Measurements from ENCODE around the gene SEH1L.
"Not testable (repeated sequence)": the region's sequence is repeated elsewhere in the genome, so short reads cannot be mapped to it uniquely, and the experiment has no call there.

SEH1L gene

DNA sequence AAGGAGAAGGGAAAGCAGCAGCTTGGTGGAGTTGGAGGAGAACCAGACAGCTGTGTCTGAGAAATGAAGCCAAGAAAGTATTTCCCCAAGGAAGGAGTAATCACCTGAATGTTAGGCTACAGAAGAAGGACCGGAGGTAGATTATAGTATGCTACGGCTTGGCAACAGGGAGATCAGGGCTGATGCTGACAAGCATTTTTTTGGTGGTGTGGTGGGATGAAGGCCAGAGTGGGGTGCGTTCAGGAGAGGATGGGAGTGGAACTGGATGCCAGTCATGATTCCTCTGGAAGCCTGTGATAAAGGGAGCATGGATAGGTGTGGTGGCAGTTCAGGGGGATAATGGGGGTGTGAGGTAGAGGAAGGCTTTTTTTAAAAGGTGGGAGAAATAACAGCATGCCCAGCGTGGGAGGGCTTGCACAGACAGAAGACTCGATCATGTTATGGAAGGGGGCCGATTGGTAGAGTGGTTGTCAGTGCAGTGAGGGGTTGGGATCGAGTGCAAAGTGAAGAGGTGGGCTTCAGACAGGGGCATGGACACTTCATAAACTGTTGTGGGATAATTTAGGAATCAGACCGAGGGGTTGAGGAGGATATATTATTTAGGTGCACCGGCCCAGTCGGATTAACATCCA is 49.0 kb downstream of the SEH1L start:
- no peak overlapping the region; the same call in 1 of the 2 replicates for H3K4me3 ChIP-seq (ENCODE audit: low read length)
- TF ChIP-seq ZNF274 (IDR thresholded peaks at IDR 0.05; ENCODE audit: low read depth, low read length): no peak

GRCh38 chr18:12997330-12997729 is 49.5 kb downstream of the SEH1L start:
- not testable (repeated sequence) for H3K4me3 ChIP-seq (ENCODE audit: low read length)

DNA sequence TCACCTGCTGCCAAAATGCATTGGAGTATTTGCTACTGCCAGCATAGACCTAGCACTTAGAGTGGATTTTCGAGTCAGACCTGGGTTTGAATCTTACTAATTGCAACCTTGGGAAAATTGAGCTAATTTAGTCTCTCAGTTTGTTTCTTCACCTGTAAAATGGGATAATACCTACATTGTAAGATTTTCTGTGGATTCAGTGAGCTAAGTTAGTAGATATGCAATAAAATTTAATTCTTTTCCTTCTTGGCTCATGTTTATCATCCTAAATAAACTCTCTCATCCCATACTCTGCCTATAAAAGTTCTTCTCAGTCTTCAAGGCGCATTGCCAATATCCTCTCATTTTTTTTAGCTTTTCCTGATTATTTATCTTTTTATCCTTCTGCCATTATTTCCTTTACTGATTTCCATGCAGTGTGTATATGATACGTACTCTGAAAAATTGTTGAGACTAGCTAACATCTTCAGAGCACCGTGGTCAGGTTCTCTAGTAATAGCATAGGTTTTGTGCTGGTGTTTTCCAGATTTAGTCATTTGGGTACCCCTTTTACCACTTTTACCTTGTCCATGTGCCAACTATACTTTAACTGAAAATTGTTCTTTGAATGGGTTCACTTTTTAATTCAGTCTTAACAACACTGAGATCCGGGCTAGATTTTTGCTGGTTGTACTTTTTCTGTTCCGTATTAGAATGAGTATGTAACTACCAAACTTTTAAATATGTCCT is 50.7 kb downstream of the SEH1L start:
- no peak for TF ChIP-seq ZNF274 (IDR thresholded peaks at IDR 0.05; ENCODE audit: low read depth, low read length)
- H3K4me3 ChIP-seq (ENCODE audit: low read length): no peak overlapping the region; the same call in 1 of the 2 replicates

GRCh38 chr18:13003466-13003896 is 55.7 kb downstream of the SEH1L start:
- no peak for TF ChIP-seq ZNF274 (IDR thresholded peaks at IDR 0.05; ENCODE audit: low read depth, low read length)
- no peak overlapping the region for H3K4me3 ChIP-seq (ENCODE audit: low read length)

- no peak overlapping the region for H3K4me3 ChIP-seq (ENCODE audit: low read length)
- TF ChIP-seq ZNF274 (IDR thresholded peaks at IDR 0.05; ENCODE audit: low read depth, low read length): no peak
These were observed 56.6 kb downstream of the SEH1L start for GRCh38 chr18:13004396-13004795.

- no peak overlapping the region for H3K4me3 ChIP-seq (ENCODE audit: low read length)
- no peak for TF ChIP-seq ZNF274 (IDR thresholded peaks at IDR 0.05; ENCODE audit: low read depth, low read length)
These were observed 57.5 kb downstream of the SEH1L start for GRCh38 chr18:13005289-13005688.

- no peak overlapping the region for H3K4me3 ChIP-seq (ENCODE audit: low read length)
- no peak for TF ChIP-seq ZNF274 (IDR thresholded peaks at IDR 0.05; ENCODE audit: low read depth, low read length)
These were observed 58.9 kb downstream of the SEH1L start for GRCh38 chr18:13006531-13007247.

GRCh38 chr18:13007248-13007560 is 59.4 kb downstream of the SEH1L start:
- no peak for TF ChIP-seq ZNF274 (IDR thresholded peaks at IDR 0.05; ENCODE audit: low read depth, low read length)
- H3K4me3 ChIP-seq (ENCODE audit: low read length): no peak overlapping the region

GRCh38 chr18:13011719-13012118 is 63.9 kb downstream of the SEH1L start:
- TF ChIP-seq ZNF274 (IDR thresholded peaks at IDR 0.05; ENCODE audit: low read depth, low read length): no peak
- no peak overlapping the region for H3K4me3 ChIP-seq (ENCODE audit: low read length)

- TF ChIP-seq ZNF274 (IDR thresholded peaks at IDR 0.05; ENCODE audit: low read depth, low read length): no peak
- no peak overlapping the region for H3K4me3 ChIP-seq (ENCODE audit: low read length)
These were observed 66.4 kb downstream of the SEH1L start for GRCh38 chr18:13014232-13014631.

DNA sequence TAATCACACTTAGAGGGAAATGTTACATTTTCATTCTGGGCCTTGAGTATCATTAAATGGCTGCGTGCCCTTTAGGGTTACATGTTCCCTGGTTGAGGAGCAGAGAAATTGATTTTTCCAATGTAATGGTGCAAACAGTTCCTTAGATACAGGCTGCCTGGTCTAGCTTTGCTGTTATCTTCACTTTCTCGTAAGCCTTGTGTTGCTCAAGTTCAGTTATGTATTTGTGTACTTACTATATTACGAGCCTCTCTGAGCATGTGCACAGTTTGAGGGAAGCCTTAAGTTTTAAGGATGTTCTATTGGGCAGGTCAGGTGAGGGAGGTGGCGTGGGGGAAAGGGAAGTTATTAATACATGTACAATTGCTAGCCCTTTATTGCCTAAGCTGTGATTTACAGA is 67.0 kb downstream of the SEH1L start:
- H3K4me3 ChIP-seq (ENCODE audit: low read length): no peak overlapping the region
- no peak for TF ChIP-seq ZNF274 (IDR thresholded peaks at IDR 0.05; ENCODE audit: low read depth, low read length)

DNA sequence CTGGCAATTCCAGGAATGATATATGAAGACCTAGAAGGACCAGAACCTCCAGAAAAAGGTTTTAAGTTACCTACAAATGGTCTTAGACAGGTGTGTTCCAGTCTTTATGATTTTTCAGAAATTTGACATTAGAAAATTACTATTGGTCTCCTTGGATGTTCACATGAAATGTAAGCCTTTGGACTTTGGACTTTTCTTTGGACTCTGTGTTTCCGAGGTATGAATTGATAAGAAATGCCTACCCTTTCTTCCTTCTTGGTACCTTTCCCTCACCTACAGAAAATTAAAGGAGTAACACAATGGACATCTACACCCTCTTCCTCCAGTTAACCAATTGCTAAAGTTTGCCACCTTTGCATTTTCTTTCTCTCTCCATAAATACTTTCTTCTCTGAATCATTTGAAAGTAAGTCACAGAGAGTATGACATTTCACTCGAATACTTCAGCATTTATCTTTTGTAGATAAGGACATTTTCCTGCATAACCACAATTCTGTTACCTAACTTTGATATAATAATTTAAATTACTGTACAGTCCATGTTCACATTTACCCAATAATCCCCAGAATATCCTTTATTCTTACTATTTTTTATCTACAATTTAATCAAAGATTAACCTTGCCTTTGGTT is 69.5 kb downstream of the SEH1L start:
- no peak for TF ChIP-seq ZNF274 (IDR thresholded peaks at IDR 0.05; ENCODE audit: low read depth, low read length)
- no peak overlapping the region for H3K4me3 ChIP-seq (ENCODE audit: low read length)

DNA sequence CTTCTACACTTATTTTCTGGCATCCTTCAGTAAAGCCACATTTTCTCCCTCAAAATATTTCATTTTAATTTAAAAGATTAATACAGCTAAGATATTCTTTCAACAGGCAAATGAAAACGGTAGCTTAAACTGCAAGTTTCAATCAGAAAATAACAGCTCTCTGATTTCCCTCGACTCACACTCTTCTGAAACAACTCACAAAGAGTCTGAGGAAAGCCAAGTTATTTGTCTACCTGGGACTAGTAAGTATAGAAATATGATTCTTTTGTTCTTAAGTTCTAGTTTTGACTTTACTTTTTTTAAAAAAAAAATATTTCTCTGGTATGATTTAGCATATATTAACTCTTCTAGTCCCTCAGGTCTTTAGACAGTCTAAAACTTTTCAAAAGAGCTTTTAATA is 70.6 kb downstream of the SEH1L start:
- H3K4me3 ChIP-seq (ENCODE audit: low read length): no peak overlapping the region
- TF ChIP-seq ZNF274 (IDR thresholded peaks at IDR 0.05; ENCODE audit: low read depth, low read length): no peak

DNA sequence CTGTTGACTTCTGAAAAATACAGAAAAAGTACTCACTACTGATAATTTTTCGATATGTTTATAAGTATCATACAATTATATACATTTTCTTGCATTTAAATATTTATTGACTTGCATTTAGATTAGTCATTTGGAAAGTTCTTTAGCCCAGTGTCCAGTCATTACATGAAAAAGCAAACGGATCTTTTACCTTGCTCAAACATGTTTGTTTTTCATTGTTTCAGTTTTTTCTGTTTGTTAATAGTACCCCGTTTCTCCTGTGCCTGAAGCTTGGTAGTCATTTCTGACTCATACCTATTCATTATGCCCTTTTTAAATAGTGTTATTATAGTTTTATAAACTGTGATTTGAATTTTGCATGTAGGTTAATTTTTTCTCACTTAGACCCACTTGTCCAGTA is 71.5 kb downstream of the SEH1L start:
- TF ChIP-seq ZNF274 (IDR thresholded peaks at IDR 0.05; ENCODE audit: low read depth, low read length): no peak
- no peak overlapping the region for H3K4me3 ChIP-seq (ENCODE audit: low read length)

DNA sequence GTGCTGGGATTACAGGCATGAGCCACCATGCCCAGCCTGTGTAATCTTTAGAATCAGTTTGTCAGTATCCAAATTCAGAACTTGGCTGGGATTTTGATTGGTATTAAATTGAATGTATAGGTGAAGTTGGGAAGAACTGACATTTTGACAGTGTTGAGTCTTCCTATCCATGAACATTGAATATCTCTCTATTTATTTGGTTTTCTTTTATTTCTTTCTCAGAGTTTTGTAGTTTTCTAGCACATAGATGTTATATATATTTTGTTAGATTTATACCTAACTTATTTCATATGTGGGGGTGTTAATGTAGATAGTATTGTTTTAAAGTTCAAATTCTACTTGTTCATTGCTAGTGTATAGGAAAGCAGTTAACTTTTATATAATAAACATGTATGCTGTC is 74.8 kb downstream of the SEH1L start:
- no peak for TF ChIP-seq ZNF274 (IDR thresholded peaks at IDR 0.05; ENCODE audit: low read depth, low read length)
- H3K4me3 ChIP-seq (ENCODE audit: low read length): no peak overlapping the region
